ENCODE measurements around the gene HOXA6.
A peak's percentile ranks its signal among the peaks of the same experiment; 100 is the strongest.

DNA sequence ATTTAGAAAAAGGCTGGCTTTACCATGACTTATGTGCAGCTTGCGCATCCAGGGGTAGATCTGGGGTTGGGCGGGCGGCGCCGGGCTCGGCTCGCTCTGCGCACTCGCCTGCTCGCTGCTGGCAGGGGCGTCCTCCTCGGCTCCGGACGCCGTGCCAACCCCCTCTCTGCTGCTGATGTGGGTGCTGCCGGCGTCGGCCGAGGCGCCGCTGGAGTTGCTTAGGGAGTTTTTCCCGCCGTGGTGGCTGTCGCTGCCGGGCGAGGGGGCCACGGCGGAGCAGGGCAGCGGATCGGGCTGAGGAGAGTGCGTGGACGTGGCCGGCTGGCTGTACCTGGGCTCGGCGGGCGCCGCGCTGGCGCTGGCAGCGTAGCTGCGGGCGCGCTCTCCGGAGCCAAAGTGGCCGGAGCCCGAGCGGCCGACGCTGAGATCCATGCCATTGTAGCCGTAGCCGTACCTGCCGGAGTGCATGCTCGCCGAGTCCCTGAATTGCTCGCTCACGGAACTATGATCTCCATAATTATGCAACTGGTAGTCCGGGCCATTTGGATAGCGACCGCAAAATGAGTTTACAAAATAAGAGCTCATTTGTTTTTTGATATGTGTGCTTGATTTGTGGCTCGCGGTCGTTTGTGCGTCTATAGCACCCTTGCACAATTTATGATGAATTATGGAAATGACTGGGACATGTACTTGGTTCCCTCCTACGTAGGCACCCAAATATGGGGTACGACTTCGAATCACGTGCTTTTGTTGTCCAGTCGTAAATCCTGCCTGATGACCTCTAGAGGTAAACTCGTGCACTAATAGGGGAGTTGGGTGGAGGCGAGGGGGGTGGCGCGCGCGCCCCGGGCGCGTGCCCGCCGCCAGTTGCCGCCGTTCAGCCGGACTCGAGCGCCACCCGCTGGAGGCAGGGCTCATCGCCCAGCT is 4.3 kb downstream of the HOXA6 start, which contains the start of gene HOXA5:
- TF ChIP-seq, protein P1, sequence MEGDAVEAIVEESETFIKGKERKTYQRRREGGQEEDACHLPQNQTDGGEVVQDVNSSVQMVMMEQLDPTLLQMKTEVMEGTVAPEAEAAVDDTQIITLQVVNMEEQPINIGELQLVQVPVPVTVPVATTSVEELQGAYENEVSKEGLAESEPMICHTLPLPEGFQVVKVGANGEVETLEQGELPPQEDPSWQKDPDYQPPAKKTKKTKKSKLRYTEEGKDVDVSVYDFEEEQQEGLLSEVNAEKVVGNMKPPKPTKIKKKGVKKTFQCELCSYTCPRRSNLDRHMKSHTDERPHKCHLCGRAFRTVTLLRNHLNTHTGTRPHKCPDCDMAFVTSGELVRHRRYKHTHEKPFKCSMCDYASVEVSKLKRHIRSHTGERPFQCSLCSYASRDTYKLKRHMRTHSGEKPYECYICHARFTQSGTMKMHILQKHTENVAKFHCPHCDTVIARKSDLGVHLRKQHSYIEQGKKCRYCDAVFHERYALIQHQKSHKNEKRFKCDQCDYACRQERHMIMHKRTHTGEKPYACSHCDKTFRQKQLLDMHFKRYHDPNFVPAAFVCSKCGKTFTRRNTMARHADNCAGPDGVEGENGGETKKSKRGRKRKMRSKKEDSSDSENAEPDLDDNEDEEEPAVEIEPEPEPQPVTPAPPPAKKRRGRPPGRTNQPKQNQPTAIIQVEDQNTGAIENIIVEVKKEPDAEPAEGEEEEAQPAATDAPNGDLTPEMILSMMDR (IDR thresholded peaks at IDR 0.05; ENCODE audit: low read depth, low read length, missing input control), result peak; percentile 47
- no peak for TF ChIP-seq HNF4A (conservative IDR thresholded peaks at IDR 0.05)
- TF ChIP-seq REST (IDR thresholded peaks at IDR 0.05), result no peak
- no peak for TF ChIP-seq EGR1 (IDR thresholded peaks at IDR 0.05; ENCODE audit: low read depth in 2 of 2)
- no peak for TF ChIP-seq SP1 (IDR thresholded peaks at IDR 0.05)
- TF ChIP-seq YY1 (IDR thresholded peaks at IDR 0.05), result no peak
- TF ChIP-seq ZBTB33 (IDR thresholded peaks at IDR 0.05), result no peak
- TF ChIP-seq FOXA1 (IDR thresholded peaks at IDR 0.05), result no peak
- TF ChIP-seq ATF3 (IDR thresholded peaks at IDR 0.05), result no peak
